ENCODE results near the gene XYLB. TPM values are rescaled to one million over a fixed set of nuclear protein-coding genes. Genes with fewer than 3 reads are reported as not detected.

XYLB gene
- total RNA-seq, 1 experiment from 2014 or later = 14.0 TPM

- no TSS peak for BruUV-seq (replicated peaks)
- Histone ChIP-seq H3K9me3 (ENCODE audit: control insufficient read depth in 1 of 2, insufficient read depth in 1 of 2, low read depth in 1 of 2, low read length in 2 of 2) (no peaks in the 10 kb centered on the region), H3K36me3 (ENCODE audit: control insufficient read depth in 1 of 2, insufficient read depth in 2 of 2, low read length in 2 of 2) (peaks cover 14 to 30% of the 10 kb centered on the region in 2 experiments), H3K4me2 (ENCODE audit: low read length) (no peak overlapping the region), H3K79me2 (ENCODE audit: insufficient read depth, low read length) (no peaks in the 10 kb centered on the region), H2AFZ (ENCODE audit: low read depth, low read length, poor library complexity, severe bottlenecking) (no peak overlapping the region), H3K4me1 (ENCODE audit: control insufficient read depth in 1 of 2, insufficient read depth in 2 of 2, low read length in 2 of 2) (no peaks in the 10 kb centered on the region), H3K4me3 (replicated peaks in 1 of 2; ENCODE audit: low read depth in 1 of 2, low read length in 2 of 2) (no peak overlapping the region), H3K27me3 (ENCODE audit: insufficient read depth, low read length) (no peaks in the 10 kb centered on the region), H3K9ac (ENCODE audit: low read length) (no peak overlapping the region), H4K20me1 (ENCODE audit: insufficient read depth) (no peaks in the 10 kb centered on the region), H3K9me2 (ENCODE audit: insufficient read depth) (no peaks in the 10 kb centered on the region), H3K27ac (ENCODE audit: low read depth, low read length) (no peak overlapping the region)
- DNase-seq (ENCODE audit: low read depth, low spot score) (no peak), ATAC-seq (no peak)
- RAD21 ChIA-PET (ENCODE audit: low non-redundant PET in 1 of 2, low total read pairs in 2 of 2, uncharacterized antibody in 2 of 2, unreplicated experiment in 2 of 2) = no interaction called here
- POLR2A ChIA-PET = no interaction called here
- intact Hi-C loops (cut with micrococcal nuclease) = no loop called here
- TF ChIP-seq CBX3 (IDR thresholded peaks at IDR 0.05; ENCODE audit: low read depth) = no peak
- TF ChIP-seq SP1 (IDR thresholded peaks at IDR 0.05; ENCODE audit: low read depth) = no peak
- TF ChIP-seq EGR1 (IDR thresholded peaks at IDR 0.05; ENCODE audit: low read depth) = no peak
- no peak for TF ChIP-seq EZH2phosphoT487 (IDR thresholded peaks at IDR 0.05; ENCODE audit: borderline replicate concordance)
- TF ChIP-seq MAX (IDR thresholded peaks at IDR 0.05) = no peak
- no peak for TF ChIP-seq POLR2A (IDR thresholded peaks at IDR 0.05; ENCODE audit: borderline replicate concordance, extremely low read depth, insufficient read depth, insufficient read length)
- no peak for TF ChIP-seq ATF3 (IDR thresholded peaks at IDR 0.05)
- TF ChIP-seq SRF (IDR thresholded peaks at IDR 0.05; ENCODE audit: low read depth) = no peak
- no peak for TF ChIP-seq SIN3A (IDR thresholded peaks at IDR 0.05; ENCODE audit: low read depth)
- TF ChIP-seq CTCF (IDR thresholded peaks at IDR 0.05 in 2 of 3, conservative IDR thresholded peaks at IDR 0.05 in 1 of 3; ENCODE audit: borderline replicate concordance in 1 of 3, insufficient read depth in 1 of 3, low read depth in 2 of 3, low read length in 2 of 3) = no peak
- TF ChIP-seq CEBPB (IDR thresholded peaks at IDR 0.05; ENCODE audit: low read depth) = no peak
- no peak for TF ChIP-seq REST (IDR thresholded peaks at IDR 0.05; ENCODE audit: low read depth)
- no peak for TF ChIP-seq EZH2 (IDR thresholded peaks at IDR 0.05)
- CTCF ChIA-PET = interaction anchor here (1.2 kb wide), 1 partner anchor 111 kb away, joined by 3 read pairs; no protein-coding TSS in a partner anchor
These were observed 22.6 kb downstream of the XYLB start for GRCh38 chr3:38369186-38369585.
